ENCODE measurements around the gene UCHL5.
A peak's percentile ranks its signal among the peaks of the same experiment; 100 is the strongest.
"Not testable (repeated sequence)": the region's sequence is repeated elsewhere in the genome, so short reads cannot be mapped to it uniquely, and the experiment has no call there.

UCHL5 gene

GRCh38 chr1:193065954-193066353 lies 6.8 kb upstream of the UCHL5 start:
- DNase-seq (ENCODE audit: low spot score): no peak

DNA sequence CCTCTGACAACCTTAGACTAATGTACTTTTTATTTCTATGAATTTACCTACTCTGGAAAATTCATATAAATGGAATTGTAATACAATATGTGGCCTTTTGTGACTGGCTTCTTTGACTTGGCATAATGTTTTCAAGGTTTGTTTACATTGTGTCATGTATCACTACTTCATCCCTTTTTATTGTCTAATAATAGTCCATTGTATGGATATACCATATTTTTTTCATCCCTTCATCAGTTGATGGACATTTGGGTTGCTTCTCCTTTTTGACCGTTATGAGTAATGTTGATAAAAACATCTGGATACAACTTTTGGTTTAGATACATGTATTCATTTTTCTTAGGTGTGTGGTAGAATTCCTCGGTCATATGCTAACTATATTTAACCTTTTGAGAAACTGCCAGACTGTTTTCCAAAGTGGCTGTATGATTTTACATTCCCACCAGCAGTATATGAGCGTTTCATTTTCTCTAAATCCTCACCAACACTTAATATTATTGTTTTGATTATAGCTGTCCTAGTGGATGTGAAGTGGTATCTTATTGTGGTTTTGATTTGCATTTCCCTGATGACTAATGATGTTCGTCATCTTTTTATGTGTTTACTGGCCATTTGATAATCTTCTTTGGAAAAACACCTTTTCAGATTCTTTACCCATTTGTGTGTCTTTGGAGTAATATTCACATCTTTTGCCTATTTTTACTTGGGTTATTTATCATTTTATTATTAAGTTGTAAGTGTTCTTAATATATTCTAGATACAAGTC lies 3.7 kb upstream of the UCHL5 start:
- DNase-seq (ENCODE audit: low spot score): no peak

DNA sequence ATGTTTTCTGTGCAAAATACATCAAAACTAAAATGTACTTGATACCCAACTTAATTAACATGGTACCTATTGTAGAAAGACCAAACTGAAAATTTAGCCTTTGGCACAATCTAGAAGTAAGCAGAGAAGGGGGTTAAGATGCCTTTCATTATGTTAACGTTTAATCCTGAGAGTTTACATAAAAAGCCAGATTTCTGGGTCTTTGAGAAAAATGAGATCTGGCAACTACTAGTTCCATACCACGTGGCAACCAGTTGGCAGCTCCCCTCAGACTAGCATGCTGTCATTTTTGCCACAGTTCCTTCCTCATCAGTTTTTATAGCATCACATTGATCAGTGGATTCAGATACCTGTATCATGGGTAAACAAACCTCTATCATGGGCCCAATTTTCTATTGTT lies 1.8 kb upstream of the UCHL5 start:
- peak; percentile 4 for DNase-seq (ENCODE audit: low spot score)

DNA sequence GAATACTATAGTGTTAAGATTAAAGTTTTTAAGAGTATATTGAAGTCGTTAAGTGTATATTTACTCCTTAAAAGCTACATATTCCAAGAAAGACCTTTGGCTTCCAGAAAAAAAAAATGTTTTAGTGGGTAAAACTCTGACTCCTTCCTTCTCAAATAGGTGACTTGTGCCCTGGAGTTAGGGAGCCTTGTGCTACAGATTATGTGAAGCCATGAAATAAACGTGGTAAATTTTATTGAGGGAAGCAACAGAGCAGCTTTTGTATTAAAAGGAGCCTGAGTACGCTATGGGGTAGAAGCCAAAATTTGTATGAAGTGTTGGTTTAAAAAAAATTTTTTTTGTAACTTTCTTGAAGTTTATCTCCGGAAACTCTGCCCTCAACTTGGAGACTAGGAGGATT lies 1.2 kb upstream of the UCHL5 start:
- no peak for DNase-seq (ENCODE audit: low spot score)

GRCh38 chr1:193060115-193060403 lies 899 bp upstream of the UCHL5 start:
- DNase-seq (ENCODE audit: low spot score): no peak

DNA sequence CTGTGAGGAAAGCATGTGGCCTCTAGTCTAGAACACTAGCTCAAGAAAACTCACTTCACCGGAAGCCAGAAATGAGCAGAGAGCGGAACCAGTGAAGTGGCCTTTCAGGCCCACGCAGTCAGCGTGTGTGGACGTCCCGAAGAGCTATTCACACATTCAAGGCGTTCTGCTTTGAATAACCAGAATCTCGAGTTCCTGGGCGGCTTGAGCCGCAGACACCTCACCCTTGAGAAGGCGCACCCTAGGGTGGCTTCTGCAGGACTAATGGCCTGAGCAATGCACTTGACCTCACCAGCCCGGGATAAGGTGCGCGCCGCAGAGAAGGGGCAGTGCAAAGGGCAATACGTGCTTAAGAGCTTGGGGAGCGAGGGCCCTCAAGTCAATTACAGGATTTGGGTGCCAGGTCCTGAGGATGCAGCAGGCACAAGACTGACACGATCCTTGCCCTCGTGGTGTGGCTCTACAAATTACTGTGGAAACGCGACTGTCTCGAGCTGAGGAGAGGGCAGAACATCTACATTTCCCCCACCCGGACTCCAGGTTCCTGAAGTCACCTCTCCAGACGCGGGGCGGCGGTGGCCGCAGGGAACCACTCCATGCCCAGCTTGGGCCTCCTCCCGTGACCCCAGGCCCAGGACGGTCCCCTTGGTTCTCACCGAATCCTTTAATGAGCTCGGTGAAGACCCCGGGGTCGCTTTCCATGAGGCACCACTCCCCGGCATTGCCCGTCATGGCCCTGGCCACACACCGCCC lies 455 bp downstream of the UCHL5 start:
- DNase-seq (ENCODE audit: low spot score): peak; percentile 31

DNA sequence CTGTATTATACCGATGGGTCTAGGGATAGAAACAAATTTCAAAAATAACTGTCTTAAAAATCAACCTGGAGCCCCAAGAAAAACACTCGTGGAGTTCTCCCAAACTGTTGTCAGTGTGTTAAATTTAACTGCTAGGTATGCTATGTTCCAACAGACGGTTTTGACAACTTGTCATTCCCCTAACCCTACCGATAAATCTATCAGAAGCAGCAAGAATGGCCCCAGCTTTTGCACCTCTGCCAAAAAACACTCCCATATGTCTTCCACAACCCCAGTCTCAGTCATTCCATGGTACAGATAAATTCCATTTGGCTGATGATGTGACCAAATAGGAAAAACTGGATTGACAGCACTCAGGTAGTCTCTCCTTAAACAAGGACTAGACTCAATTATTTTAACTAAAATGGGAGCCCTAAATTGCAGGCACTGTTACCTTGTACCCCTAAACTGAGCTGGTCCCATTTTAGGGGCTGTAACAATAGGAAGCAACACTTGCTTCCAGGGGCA lies 4.9 kb downstream of the UCHL5 start:
- DNase-seq (ENCODE audit: low spot score): no peak

GRCh38 chr1:193048913-193049312 lies 10.2 kb downstream of the UCHL5 start:
- not testable (repeated sequence) for DNase-seq (ENCODE audit: low spot score)

DNA sequence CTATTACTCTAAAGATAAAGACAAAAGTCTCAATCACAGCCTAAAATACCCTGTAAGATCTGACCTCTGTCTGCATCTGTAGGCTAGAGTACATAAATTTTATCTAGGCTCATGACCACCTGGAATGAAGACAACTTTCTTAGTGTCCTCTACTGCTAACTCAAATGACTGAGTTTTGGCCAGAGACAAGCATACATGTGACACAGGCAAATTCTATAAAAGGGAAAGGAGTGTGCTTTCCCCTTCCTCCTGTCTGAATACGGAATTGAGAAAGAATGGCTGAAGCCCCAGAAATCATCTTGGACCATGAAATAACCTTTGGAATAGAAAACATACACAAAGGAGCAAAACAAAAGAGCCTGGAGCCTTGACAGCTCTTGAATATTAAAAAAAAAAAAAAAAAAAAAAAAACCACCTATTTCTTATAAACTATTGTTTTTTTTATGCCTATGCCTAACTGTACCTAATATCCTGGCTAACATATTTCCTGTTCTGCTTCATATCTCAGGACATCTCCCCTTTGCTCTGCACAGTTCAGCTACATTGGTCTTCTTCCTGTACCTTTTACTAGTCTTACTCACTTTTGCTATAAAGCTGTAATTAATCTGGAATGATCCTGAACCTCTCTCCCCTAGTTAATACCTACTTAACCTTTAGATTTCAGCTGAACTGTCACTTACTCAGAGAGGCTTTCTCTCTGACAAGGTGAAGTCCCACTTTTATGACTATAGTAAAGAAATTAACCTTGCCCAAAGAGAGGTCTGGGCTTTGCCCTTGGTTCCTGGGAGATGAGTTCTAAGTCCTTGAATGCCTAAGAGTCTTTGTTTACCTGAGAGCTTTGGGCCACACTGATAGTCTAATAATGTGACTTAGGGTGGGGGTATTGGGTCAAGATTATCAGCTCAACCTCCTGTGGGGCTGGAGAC lies 16.1 kb downstream of the UCHL5 start:
- no peak for DNase-seq (ENCODE audit: low spot score)

DNA sequence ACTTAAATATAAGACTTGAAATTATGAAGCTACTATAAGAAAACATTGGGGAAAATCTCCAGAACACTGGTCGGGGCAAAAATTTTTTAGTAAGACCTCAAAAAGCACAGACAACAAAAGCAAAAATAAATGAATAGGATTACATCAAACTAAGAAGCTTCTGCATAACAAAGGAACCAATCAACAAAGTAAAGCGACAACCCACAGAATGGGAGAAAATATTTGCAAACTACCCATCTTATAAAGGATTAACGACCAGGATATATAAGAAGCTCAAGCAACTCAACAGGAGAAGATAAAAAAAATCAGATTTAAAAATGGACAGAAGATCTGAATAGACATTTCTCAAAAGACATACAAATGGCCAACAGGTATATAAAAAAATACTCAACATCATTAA lies 19.1 kb downstream of the UCHL5 start:
- DNase-seq (ENCODE audit: low spot score): no peak

DNA sequence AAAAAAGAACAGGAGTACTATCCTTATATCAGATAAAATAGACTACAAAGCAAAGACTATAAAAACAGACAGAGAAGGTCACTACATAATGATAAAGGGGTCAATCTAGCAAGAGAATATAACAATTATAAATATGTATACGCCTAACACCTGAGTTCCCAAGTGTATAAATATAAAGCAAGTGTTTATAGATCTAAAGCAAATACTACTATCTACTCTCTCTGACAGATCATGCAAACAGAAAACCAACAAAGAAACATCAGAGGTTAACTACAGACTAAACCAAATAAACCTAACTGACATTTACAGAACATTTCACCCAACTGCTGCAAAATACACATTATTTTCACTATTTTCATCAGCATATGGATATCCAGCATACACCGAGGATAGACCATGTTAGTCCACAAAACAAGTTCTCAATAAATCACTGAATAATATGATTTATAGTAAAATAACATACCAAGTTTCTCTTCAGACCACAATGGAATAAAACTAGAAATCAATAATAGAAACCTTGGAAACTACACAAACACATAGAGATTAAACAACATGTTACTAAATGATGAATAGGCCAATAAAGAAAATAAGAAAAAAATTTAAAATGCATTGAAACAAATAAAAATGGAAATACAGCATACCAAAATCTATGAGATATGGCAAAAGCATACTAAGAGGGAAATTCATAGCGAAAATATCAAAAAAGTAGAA lies 22.7 kb downstream of the UCHL5 start:
- DNase-seq (ENCODE audit: low spot score): no peak

GRCh38 chr1:193033610-193034009 lies 25.6 kb downstream of the UCHL5 start:
- no peak for DNase-seq (ENCODE audit: low spot score)

DNA sequence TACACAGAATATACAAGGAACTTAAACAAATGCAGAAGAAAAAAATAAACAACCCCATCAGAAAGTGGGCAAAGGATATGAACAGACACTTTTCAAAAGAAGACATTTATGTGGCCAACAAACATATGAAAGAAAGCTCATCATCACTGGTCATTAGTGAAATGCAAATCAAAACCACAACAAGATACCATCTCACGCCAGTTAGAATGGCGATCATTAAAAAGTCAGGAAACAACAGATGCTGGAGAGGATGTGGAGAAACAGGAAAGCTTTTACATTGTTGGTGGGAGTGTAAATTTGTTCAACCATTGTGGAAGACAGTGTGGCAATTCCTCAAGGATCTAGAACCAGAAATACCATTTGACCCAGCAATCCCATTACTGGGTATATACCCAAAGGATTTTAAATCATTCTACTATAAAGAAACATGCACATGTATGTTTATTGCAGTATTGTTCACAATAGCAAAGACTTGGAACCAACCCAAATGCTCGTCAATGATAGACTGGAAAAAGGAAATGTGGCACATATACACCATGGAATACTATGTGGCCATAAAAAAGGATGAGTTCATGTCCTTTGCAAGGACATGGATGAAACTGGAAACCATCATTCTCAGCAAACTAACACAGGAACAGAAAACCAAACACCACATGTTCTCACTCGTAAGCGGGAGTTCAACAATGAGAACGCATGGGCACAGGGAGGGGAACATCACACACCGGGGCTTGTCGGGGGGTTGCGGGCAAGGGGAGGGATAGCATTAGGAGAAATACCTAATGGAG lies 26.3 kb downstream of the UCHL5 start:
- DNase-seq (ENCODE audit: low spot score): not testable (repeated sequence)

GRCh38 chr1:193031431-193031830 lies 27.7 kb downstream of the UCHL5 start:
- DNase-seq (ENCODE audit: low spot score): no peak

DNA sequence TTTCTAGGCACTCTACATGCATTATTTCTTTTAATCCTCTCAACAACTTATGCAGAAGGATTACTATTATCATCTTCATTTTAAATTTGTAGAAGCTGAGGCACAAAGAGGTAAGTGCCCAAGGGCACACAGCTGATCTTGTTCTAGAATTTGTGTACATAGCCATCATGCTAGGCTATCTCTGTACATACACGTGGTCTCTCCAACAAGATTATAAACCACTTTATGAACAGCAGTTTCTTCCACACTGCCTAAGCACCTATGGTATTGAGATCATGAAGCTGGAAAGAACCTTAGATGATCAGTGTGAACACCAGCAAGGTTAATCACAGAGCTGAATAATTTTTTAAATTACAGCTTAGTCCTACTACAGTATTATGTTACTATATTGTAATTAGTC lies 28.9 kb downstream of the UCHL5 start:
- DNase-seq (ENCODE audit: low spot score): no peak

DNA sequence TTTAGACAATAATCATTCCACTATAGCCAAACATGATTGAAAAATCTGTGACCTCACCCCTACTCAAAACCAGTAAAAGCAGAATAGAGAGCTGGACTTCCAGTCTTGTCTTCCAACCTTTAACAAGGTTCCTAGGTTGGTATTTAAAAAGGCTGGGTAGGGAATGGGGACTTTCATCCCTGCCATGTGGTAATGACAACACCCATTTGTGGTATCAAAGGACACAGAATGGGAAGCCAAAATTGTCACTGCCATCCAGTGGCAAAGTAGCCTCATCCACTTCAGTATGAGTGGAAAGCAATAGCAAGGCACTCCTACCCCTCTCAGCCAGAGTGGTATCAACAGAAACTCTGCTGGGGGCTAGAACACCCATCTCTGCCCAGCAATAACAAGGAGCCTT lies 33.9 kb downstream of the UCHL5 start:
- no peak for DNase-seq (ENCODE audit: low spot score)

DNA sequence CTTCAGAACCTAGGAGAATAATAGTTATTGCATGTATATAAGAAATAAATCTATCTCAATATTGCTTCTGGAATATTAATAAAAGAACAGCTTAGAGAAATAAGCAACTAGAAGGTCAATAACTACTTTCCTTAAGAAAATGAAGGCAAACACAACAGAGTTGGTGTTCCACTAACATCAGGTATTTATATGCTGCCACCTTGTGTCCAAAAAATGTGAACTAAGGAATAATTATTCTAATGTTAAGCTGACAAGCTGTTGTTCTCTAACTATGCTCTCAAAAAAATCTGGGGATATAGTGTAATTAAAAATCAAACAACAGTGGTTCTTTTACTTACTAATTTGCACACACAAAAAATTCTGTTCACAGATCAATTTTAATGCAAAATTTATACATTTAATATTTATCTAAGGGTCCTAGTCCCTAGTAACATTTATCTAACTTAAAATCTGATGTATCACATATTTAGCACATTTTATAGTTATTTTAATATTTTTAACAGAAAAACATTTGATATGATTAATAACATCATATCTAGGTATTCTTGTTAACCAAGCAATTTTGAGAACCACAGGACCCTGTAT lies 39.6 kb downstream of the UCHL5 start:
- peak; percentile 7 for DNase-seq (ENCODE audit: low spot score)

GRCh38 chr1:193016788-193017187 lies 42.4 kb downstream of the UCHL5 start:
- no peak for DNase-seq (ENCODE audit: low spot score)

GRCh38 chr1:193014400-193014799 lies 44.8 kb downstream of the UCHL5 start:
- DNase-seq (ENCODE audit: low spot score): no peak

GRCh38 chr1:193013707-193014106 lies 45.5 kb downstream of the UCHL5 start:
- DNase-seq (ENCODE audit: low spot score): no peak

DNA sequence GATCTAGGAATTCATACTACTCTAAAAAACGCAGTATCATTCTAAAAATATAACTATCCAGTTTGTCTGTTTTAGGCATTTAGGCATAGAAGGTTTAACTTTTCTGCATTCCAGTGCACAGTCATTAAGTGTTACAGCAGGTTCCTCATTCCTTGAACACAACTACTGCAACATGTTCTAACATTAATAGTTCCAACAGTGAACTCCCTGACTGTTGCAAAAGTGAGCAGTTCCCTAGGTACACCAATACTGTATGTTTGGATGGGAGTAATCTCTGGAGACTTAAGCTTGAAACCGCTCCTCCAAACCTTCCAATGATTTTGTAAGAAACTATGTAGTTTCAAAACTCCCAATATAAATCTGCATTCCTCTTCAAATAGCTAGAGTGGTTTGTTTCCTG lies 46.2 kb downstream of the UCHL5 start:
- DNase-seq (ENCODE audit: low spot score): no peak

Data from germinal center (tissue), 1 donor.